Thymus (tissue), 11 donors: ENCODE measurements around the gene POGZ. TPM values are rescaled to one million over a fixed set of nuclear protein-coding genes. Genes with fewer than 3 reads are reported as not detected.

Experiments
- DNase-seq, 9 donors: peaks; one replicate each; pipeline ENCODE4 v3.0.0-alpha.2; 2013; ENCODE audit warnings: low spot score in 9 of 9, low read depth in 6 of 9, missing footprints in 1 of 9
- H3K27ac ChIP-seq, 2 donors: one replicate each; pipeline ENCODE4 v1.5.1; 2013; ENCODE audit warnings: control low read depth in 1 of 2, low read depth in 1 of 2, low read length in 1 of 2, mild to moderate bottlenecking in 1 of 2, moderate library complexity in 1 of 2
- H3K27me3 ChIP-seq, 2 donors: one replicate each; pipeline ENCODE4 v1.5.1; 2013; ENCODE audit warnings: low read length in 1 of 2; ENCODE audit not compliant: control insufficient read depth in 2 of 2, insufficient read depth in 1 of 2
- H3K36me3 ChIP-seq, 2 donors: one replicate each; pipeline ENCODE4 v1.5.1; 2013; ENCODE audit warnings: low read length in 1 of 2, mild to moderate bottlenecking in 1 of 2, moderate library complexity in 1 of 2; ENCODE audit not compliant: control insufficient read depth in 2 of 2, insufficient read depth in 2 of 2
- H3K4me1 ChIP-seq, 2 donors: one replicate each; pipeline ENCODE4 v1.5.1; 2013; ENCODE audit warnings: low read length in 2 of 2; ENCODE audit not compliant: control insufficient read depth in 2 of 2, insufficient read depth in 2 of 2
- H3K4me3 ChIP-seq, 2 donors: one replicate each; pipeline ENCODE4 v1.5.1; 2013; ENCODE audit warnings: low read length in 2 of 2, control low read depth in 1 of 2, mild to moderate bottlenecking in 1 of 2
- H3K9me3 ChIP-seq, 2 donors: one replicate each; pipeline ENCODE4 v1.5.1; 2013; ENCODE audit warnings: low read length in 1 of 2, mild to moderate bottlenecking in 1 of 2; ENCODE audit not compliant: control insufficient read depth in 2 of 2, insufficient read depth in 1 of 2
- WGBS: extraction: QIAGEN DNeasy Blood & Tissue Kit; methylation state at CpG from one replicate; pipeline ENCODE4 v1.1.7; 2013; 5-methylcytosine and 5-hydroxymethylcytosine counted together
- polyA plus RNA-seq: library from polyadenylated mRNA; stranded (reverse); fragments of 200-250 nt; gene quantifications from one replicate; pipeline ENCODE4 v1.2.3, GENCODE V29; 2013
- total RNA-seq: library from RNA; stranded (reverse); fragments of 120-200 nt; gene quantifications from one replicate; pipeline ENCODE4 v1.2.4, GENCODE V29; 2013
- donor health status: healthy.

Gene POGZ
- total and polyA plus RNA-seq, 2 donors = 18.5 to 33.5 TPM

GRCh38 chr1:151461694-151462093 lies 2.4 kb upstream of the POGZ start:
- 94% methylated on average over 5 of the region's 5 CpGs for WGBS
- peaks cover 9 to 11% of the 10 kb centered on the region in 2 donors for H3K4me1 ChIP-seq
- peaks cover 0 to 12% of the 10 kb centered on the region in 2 donors for H3K27me3 ChIP-seq
- H3K27ac ChIP-seq = no peak overlapping the region
- H3K9me3 ChIP-seq = no peaks in the 10 kb centered on the region
- no peak for DNase-seq
- no peaks in the 10 kb centered on the region for H3K36me3 ChIP-seq
- H3K4me3 ChIP-seq = no peak overlapping the region

- Histone ChIP-seq H3K27me3 (peaks cover 0 to 3% of the 10 kb centered on the region in 2 donors), H3K4me3 (peak overlapping the region; percentile 54 to 99), H3K9me3 (no peaks in the 10 kb centered on the region), H3K27ac (peak overlapping the region; percentile 87 to 97), H3K4me1 (peaks cover 11 to 12% of the 10 kb centered on the region in 2 donors), H3K36me3 (no peaks in the 10 kb centered on the region)
- under 1% methylated on average over 77 of the region's 77 CpGs for WGBS
- DNase-seq = peak in 6 of 9 donors; percentile 42 to 79 (median 58)
Measured at GRCh38 chr1:151458802-151459330, 428 bp downstream of the POGZ start.

DNA sequence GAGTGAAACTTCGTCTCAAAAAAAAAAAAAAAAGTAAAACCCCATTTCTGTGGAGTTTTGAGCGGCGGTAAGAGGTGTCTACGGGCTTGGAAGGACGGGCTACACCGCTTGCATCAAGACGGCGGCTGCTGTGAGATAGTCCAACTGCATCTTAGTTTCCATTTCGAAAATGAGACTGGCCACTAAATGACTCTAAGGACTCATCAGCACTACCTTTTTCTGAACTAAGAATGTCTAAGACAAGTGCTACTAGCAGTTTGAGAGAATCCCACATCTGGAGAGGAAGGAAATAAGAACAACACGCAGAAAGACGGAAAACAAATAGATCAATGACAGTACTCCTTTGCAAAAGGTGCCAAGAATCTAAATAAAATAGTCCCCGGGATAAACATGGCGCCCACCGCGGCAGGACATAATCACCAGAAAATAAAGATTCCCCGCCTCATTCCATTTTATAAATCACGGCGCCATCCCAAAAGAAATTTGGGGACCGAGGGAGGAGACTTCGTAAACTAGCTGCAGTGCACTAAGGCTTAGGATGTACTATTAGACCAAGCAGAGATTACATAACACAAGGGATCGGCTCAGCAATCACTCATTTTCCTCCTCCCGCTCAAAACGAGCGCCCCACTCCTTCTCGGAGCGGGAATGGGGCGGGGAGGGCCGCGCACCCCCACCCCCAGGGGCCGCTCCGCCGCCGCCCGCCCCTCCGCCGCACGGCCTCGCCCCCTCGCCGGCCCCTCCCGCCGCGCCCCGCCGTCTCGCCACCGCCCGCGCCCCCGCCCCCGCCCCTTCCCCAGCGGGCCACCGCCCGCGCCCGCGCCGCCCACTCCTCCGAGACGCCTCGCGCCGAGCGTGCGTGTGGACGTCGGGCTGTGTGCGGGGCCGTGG lies 1.1 kb downstream of the POGZ start:
- peak in 7 of 9 donors; percentile 42 to 70 (median 49) for DNase-seq
- Histone ChIP-seq H3K9me3 (no peaks in the 10 kb centered on the region), H3K27me3 (no peaks in the 10 kb centered on the region), H3K36me3 (no peaks in the 10 kb centered on the region), H3K27ac (peak overlapping the region; percentile 86 to 97), H3K4me3 (peak overlapping the region; percentile 66 to 99), H3K4me1 (peaks cover 11 to 12% of the 10 kb centered on the region in 2 donors)
- WGBS = 1% methylated on average over 69 of the region's 69 CpGs

DNA sequence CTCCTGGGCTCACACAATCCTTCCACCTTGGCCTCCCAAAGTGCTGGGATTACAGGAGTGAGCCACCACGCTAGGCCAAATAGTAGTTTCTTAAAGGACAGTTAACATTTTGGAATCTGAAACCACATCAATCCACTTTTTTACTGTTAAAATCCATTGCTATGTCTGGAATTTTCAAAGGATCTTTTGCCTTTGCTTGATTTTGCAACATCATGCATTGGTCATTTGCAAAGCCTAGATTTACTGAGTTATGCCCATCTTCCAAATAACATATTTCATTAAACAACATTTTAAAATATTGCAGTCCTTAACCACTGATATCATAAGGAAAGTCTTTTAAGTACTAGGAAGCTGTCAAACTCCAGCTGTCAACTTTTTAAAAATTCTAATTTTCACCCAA lies 3.3 kb downstream of the POGZ start:
- 94% methylated on average over 1 of the region's 1 CpG for WGBS
- Histone ChIP-seq H3K4me1 (peaks cover 11 to 12% of the 10 kb centered on the region in 2 donors), H3K36me3 (no peaks in the 10 kb centered on the region), H3K27me3 (no peaks in the 10 kb centered on the region), H3K4me3 (no peak overlapping the region), H3K9me3 (no peaks in the 10 kb centered on the region), H3K27ac (no peak overlapping the region)
- no peak for DNase-seq

GRCh38 chr1:151455231-151455630 lies 4.1 kb downstream of the POGZ start:
- no peaks in the 10 kb centered on the region for H3K27me3 ChIP-seq
- H3K4me3 ChIP-seq = no peak overlapping the region
- no peaks in the 10 kb centered on the region for H3K9me3 ChIP-seq
- 83% methylated on average over 2 of the region's 2 CpGs for WGBS
- no peak for DNase-seq
- peaks cover 0 to 4% of the 10 kb centered on the region in 2 donors for H3K36me3 ChIP-seq
- no peak overlapping the region for H3K27ac ChIP-seq
- H3K4me1 ChIP-seq = peaks cover 11 to 12% of the 10 kb centered on the region in 2 donors

DNA sequence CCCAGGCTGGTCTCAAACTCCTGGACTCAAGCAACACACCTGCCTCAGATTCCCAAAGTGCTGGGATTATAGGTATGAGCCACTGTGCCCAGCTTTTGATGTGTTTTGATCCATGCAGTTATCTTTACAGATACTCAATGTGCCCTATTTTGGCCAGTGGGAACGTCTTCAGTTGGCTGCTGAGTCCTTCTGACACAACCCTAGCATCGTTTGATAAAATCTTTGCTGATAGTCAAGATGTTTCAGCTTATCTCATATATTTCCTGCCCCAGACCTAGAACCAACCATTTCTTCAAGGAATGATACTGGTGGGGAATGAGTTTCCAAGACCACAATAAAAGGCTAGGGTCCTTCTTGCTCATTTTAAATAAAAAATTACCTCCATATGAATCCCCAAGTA lies 11.6 kb downstream of the POGZ start:
- WGBS = 88% methylated on average over 2 of the region's 2 CpGs
- H3K36me3 ChIP-seq = peaks cover 3 to 23% of the 10 kb centered on the region in 2 donors
- H3K9me3 ChIP-seq = no peaks in the 10 kb centered on the region
- no peak overlapping the region for H3K27ac ChIP-seq
- H3K4me1 ChIP-seq = no peaks in the 10 kb centered on the region
- DNase-seq = no peak
- H3K27me3 ChIP-seq = no peaks in the 10 kb centered on the region
- H3K4me3 ChIP-seq = no peak overlapping the region

DNA sequence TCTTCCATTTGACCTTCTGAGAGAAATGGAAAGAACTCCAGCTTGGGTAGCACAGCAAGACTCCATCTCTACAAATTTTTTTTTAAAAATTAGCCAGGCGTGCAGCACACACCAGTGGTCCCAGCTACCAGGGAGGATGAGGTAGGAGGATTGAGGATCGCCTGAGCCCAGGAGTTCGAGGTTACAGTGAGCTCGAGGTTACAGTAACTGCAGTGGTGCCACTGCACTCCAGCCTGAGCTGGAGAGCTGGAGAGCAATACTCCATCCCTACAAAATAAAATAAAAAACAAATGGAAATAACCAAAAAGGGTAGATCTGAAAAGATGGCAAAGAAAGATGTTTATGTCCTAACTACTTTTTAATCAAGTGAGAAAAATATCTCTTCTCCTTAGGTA lies 14.5 kb downstream of the POGZ start:
- Histone ChIP-seq H3K27ac (no peak overlapping the region), H3K27me3 (no peaks in the 10 kb centered on the region), H3K9me3 (no peaks in the 10 kb centered on the region), H3K4me1 (no peaks in the 10 kb centered on the region), H3K4me3 (no peak overlapping the region), H3K36me3 (peaks cover 8 to 38% of the 10 kb centered on the region in 2 donors)
- no peak for DNase-seq
- WGBS = 89% methylated on average over 4 of the region's 4 CpGs

GRCh38 chr1:151443846-151444782 lies 15.2 kb downstream of the POGZ start:
- Histone ChIP-seq H3K36me3 (peaks cover 7 to 43% of the 10 kb centered on the region in 2 donors), H3K9me3 (no peaks in the 10 kb centered on the region), H3K4me1 (no peaks in the 10 kb centered on the region), H3K4me3 (no peak overlapping the region), H3K27ac (no peak overlapping the region), H3K27me3 (no peaks in the 10 kb centered on the region)
- peak; percentile 11 to 80 (median 56) for DNase-seq
- 72% methylated on average over 4 of the region's 4 CpGs for WGBS
